ENCODE measurements around the gene ADAP1. TPM values are rescaled to one million over a fixed set of nuclear protein-coding genes. Genes with fewer than 3 reads are reported as not detected.

Gene ADAP1
- total and polyA plus RNA-seq, 12 donors, result 2.3 to 14.9 (median 9.7) TPM

GRCh38 chr7:990352-990932, 36.0 kb upstream of the ADAP1 start:
- Histone ChIP-seq H3K27ac (no peak overlapping the region), H3K4me3 (no peak overlapping the region), H3K27me3 (peaks cover 11 to 39% (median 36%) of the 10 kb centered on the region in 7 donors), H3K9me3 (no peaks in the 10 kb centered on the region), H3K36me3 (peaks cover 0 to 3% (median 0%) of the 10 kb centered on the region in 9 donors), H3K4me1 (peaks cover 0 to 31% (median 17%) of the 10 kb centered on the region in 9 donors)
- DNase-seq (no peak), ATAC-seq (no peak)
- no peak for TF ChIP-seq CTCF (IDR thresholded peaks at IDR 0.05)
- intact Hi-C loops (cut with DNase I), result loop anchor here in 8 of 10 donors (5.0 to 10.0 kb wide), 5 partner anchors 144 to 184 kb away; partner anchors contain the start of gene ZFAND2A (in 1 of the 8)
- WGBS, 2 donors, result 85 to 88% methylated on average over 36 of the region's 36 CpGs

- Histone ChIP-seq H3K4me3 (no peak overlapping the region), H3K36me3 (no peaks in the 10 kb centered on the region), H3K4me1 (peaks cover 0 to 31% (median 17%) of the 10 kb centered on the region in 9 donors), H3K9me3 (no peaks in the 10 kb centered on the region), H3K27me3 (peaks cover 11 to 51% (median 46%) of the 10 kb centered on the region in 7 donors), H3K27ac (no peak overlapping the region)
- no peak for TF ChIP-seq CTCF (IDR thresholded peaks at IDR 0.05)
- DNase-seq (no peak), ATAC-seq (no peak)
- intact Hi-C loops (cut with DNase I), result loop anchor here in 1 of 10 donors (10.0 kb wide), 1 partner anchor 166 kb away; no protein-coding TSS in a partner anchor
- WGBS, 2 donors, result 57 to 59% methylated on average over 15 of the region's 15 CpGs
Observed at GRCh38 chr7:988963-989529, 34.6 kb upstream of the ADAP1 start.

- intact Hi-C loops (cut with DNase I), result loop anchor here in 1 of 10 donors (10.0 kb wide), 1 partner anchor 166 kb away; no protein-coding TSS in a partner anchor
- no peaks in the 10 kb centered on the region for H3K36me3 ChIP-seq
- no peaks in the 10 kb centered on the region for H3K9me3 ChIP-seq
- TF ChIP-seq CTCF (IDR thresholded peaks at IDR 0.05), result no peak
- DNase-seq, result no peak
- peaks cover 0 to 29% (median 15%) of the 10 kb centered on the region in 9 donors for H3K4me1 ChIP-seq
- 12 to 19% methylated on average over 23 to 24 of the region's 24 CpGs for WGBS, 2 donors
- H3K27ac ChIP-seq, result no peak overlapping the region
- ATAC-seq, result no peak
- peaks cover 11 to 57% (median 52%) of the 10 kb centered on the region in 7 donors for H3K27me3 ChIP-seq
- no peak overlapping the region for H3K4me3 ChIP-seq
Observed at GRCh38 chr7:988426-988911, 34.0 kb upstream of the ADAP1 start.

- no peak overlapping the region for H3K4me3 ChIP-seq
- peaks cover 11 to 61% (median 55%) of the 10 kb centered on the region in 7 donors for H3K27me3 ChIP-seq
- peaks cover 0 to 24% (median 12%) of the 10 kb centered on the region in 9 donors for H3K4me1 ChIP-seq
- no peak overlapping the region for H3K27ac ChIP-seq
- no peaks in the 10 kb centered on the region for H3K9me3 ChIP-seq
- no peaks in the 10 kb centered on the region for H3K36me3 ChIP-seq
- ATAC-seq, result no peak
- no peak for DNase-seq
- no peak for TF ChIP-seq CTCF (IDR thresholded peaks at IDR 0.05)
- intact Hi-C loops (cut with DNase I), result loop anchor here in 1 of 10 donors (10.0 kb wide), 1 partner anchor 167 kb away; no protein-coding TSS in a partner anchor
- WGBS, 2 donors, result 36 to 50% methylated on average over 6 of the region's 6 CpGs
Observed at GRCh38 chr7:987909-988308, 33.4 kb upstream of the ADAP1 start.

All from heart right ventricle (tissue), 16 donors.